IMR-90 (cell line): Measurements from ENCODE around the gene ZNF180. TPM values are rescaled to one million over a fixed set of nuclear protein-coding genes. Genes with fewer than 3 reads are reported as not detected.
"Not testable (repeated sequence)": the region's sequence is repeated elsewhere in the genome, so short reads cannot be mapped to it uniquely, and the experiment has no call there.

ENCODE experiments used
- ATAC-seq: fragments of 200-7000 bp; cut with Tn5 transposase; 2 replicates; pipeline ENCODE4 v1.9.1; 2020; ENCODE audit warnings: low read depth, mild to moderate bottlenecking, moderate library complexity
- BruUV-seq: library from RNA; stranded (reverse); fragments of 400-500 nt; replicated peaks from 2 replicates; lab custom pipeline; 2021; lab: Mats Ljungman, UMichigan
- CTCF ChIA-PET: fragments of 300-600 bp; formaldehyde crosslinking; extraction: SDS; loops from one replicate; lab custom pipeline; 2021; ENCODE audit warnings: antibody characterized with exemption; lab: Yijun Ruan, JAX
- POLR2A ChIA-PET: fragments of 300-600 bp; sonication (Branson Sonifier 250); formaldehyde crosslinking; loops from one replicate; lab custom pipeline; 2022; ENCODE audit warnings: antibody characterized with exemption; ENCODE audit not compliant: unreplicated experiment; lab: Charles Lee
- DNase-seq: peaks from one replicate; pipeline ENCODE4 v3.0.0; 2013
- H2AFZ ChIP-seq: replicated peaks from 2 replicates; pipeline ENCODE3; 2013; ENCODE audit warnings: low read length, mild to moderate bottlenecking; ENCODE audit not compliant: poor library complexity
- H2AK5ac ChIP-seq: 2 replicates; pipeline ENCODE4 v1.6.1; 2013; ENCODE audit warnings: low read depth, low read length, inconsistent platforms
- H2AK9ac ChIP-seq: replicated peaks from 2 replicates; pipeline ENCODE3; 2013; ENCODE audit warnings: mild to moderate bottlenecking, low read depth, low read length, moderate library complexity; ENCODE audit not compliant: poor library complexity
- H2BK120ac ChIP-seq: 2 replicates; pipeline ENCODE4 v1.6.1; 2013; ENCODE audit warnings: low read depth, low read length, inconsistent platforms
- H2BK15ac ChIP-seq: 3 replicates; pipeline ENCODE4 v1.6.1; 2013; ENCODE audit warnings: low read depth, low read length, inconsistent platforms
- H2BK20ac ChIP-seq: 2 replicates; pipeline ENCODE4 v1.6.1; 2013; ENCODE audit warnings: low read depth, mild to moderate bottlenecking, inconsistent platforms, low read length, moderate library complexity
- H2BK5ac ChIP-seq: 2 replicates; pipeline ENCODE4 v1.6.1; 2013; ENCODE audit warnings: mild to moderate bottlenecking, low read depth, low read length, inconsistent platforms; ENCODE audit not compliant: poor library complexity, severe bottlenecking
- H3K14ac ChIP-seq: replicated peaks from 2 replicates; pipeline ENCODE4 v1.6.1; 2013; ENCODE audit warnings: low read depth, low read length, inconsistent platforms
- H3K18ac ChIP-seq: 2 replicates; pipeline ENCODE4 v1.6.1; 2013; ENCODE audit warnings: low read depth, low read length, control low read depth
- H3K23ac ChIP-seq: 2 replicates; pipeline ENCODE4 v1.6.1; 2013; ENCODE audit warnings: low read depth, low read length, inconsistent platforms
- H3K27ac ChIP-seq: 2 replicates; pipeline ENCODE4 v1.5.1; 2013; ENCODE audit warnings: mild to moderate bottlenecking, control low read depth, low read length; ENCODE audit not compliant: insufficient read depth
- H3K27me3 ChIP-seq: 2 replicates; pipeline ENCODE4 v1.6.1; 2013; ENCODE audit warnings: low read length; ENCODE audit not compliant: control insufficient read depth, insufficient read depth
- H3K36me3 ChIP-seq: 2 replicates; pipeline ENCODE4 v1.6.1; 2013; ENCODE audit warnings: low read length, mixed read lengths; ENCODE audit not compliant: control insufficient read depth, insufficient read depth
- H3K4ac ChIP-seq: 2 replicates; pipeline ENCODE4 v1.6.1; 2013; ENCODE audit warnings: low read depth, low read length, inconsistent platforms
- H3K4me1 ChIP-seq: 2 replicates; pipeline ENCODE4 v1.6.1; 2013; ENCODE audit warnings: low read length, mixed read lengths; ENCODE audit not compliant: control insufficient read depth, insufficient read depth
- H3K4me2 ChIP-seq: 2 replicates; pipeline ENCODE4 v1.6.1; 2013; ENCODE audit warnings: low read depth, mild to moderate bottlenecking, control low read depth, low read length, moderate library complexity
- H3K4me3 ChIP-seq: 2 replicates; pipeline ENCODE4 v1.5.1; 2013; ENCODE audit warnings: low read depth, mild to moderate bottlenecking, control low read depth, low read length, moderate library complexity; ENCODE audit not compliant: insufficient read depth
- H3K56ac ChIP-seq: 2 replicates; pipeline ENCODE4 v1.6.1; 2013; ENCODE audit warnings: low read length, inconsistent platforms; ENCODE audit not compliant: insufficient read depth; ENCODE audit errors: extremely low read depth
- H3K79me1 ChIP-seq, 2 experiments: 2 replicates each; pipeline ENCODE4 v1.6.1; 2013; ENCODE audit warnings: low read length in 2 of 2, inconsistent platforms in 1 of 2, low read depth in 1 of 2
- H3K9ac ChIP-seq: 2 replicates; pipeline ENCODE4 v1.6.1; 2013; ENCODE audit warnings: low read depth, low read length, control low read depth
- H3K9me1 ChIP-seq: 2 replicates; pipeline ENCODE4 v1.6.1; 2013; ENCODE audit warnings: low read length, inconsistent platforms; ENCODE audit not compliant: insufficient read depth
- H3K9me3 ChIP-seq: 2 replicates; pipeline ENCODE4 v1.6.1; 2013; ENCODE audit warnings: low read length; ENCODE audit not compliant: control insufficient read depth, insufficient read depth
- H4K20me1 ChIP-seq: 2 replicates; pipeline ENCODE4 v1.6.1; 2013; ENCODE audit warnings: low read length, inconsistent platforms; ENCODE audit not compliant: insufficient read depth
- H4K5ac ChIP-seq: 2 replicates; pipeline ENCODE4 v1.6.1; 2013; ENCODE audit warnings: mild to moderate bottlenecking, low read depth, low read length, control low read depth
- H4K8ac ChIP-seq, 2 experiments: 2 replicates each; pipeline ENCODE4 v1.6.1; 2013; ENCODE audit warnings: low read depth in 2 of 2, low read length in 2 of 2, control low read depth in 1 of 2, inconsistent platforms in 1 of 2
- H4K91ac ChIP-seq: 2 replicates; pipeline ENCODE4 v1.6.1; 2013; ENCODE audit warnings: low read depth, low read length, inconsistent platforms; ENCODE audit not compliant: insufficient read depth
- WGBS, 2 experiments: methylation state at CpG; one replicate each; pipeline versions ENCODE4 v1.1.5 to v1.1.7; 2013; ENCODE audit warnings: missing lambda C conversion rate in 2 of 2; ENCODE audit not compliant: insufficient read length in 1 of 2; ENCODE audit errors: extremely low coverage in 2 of 2; 5-methylcytosine and 5-hydroxymethylcytosine counted together
- dilution Hi-C: fragments of 300-500 bp; cut with HindIII; formaldehyde crosslinking; loops from one replicate; pipeline ENCODE4 v1.14.3; 2018; ENCODE audit warnings: low sequenced_read_pairs; ENCODE audit not compliant: unreplicated experiment
- in situ Hi-C: fragments of 300-500 bp; cut with MboI; formaldehyde crosslinking; loops from 3 replicates; pipeline ENCODE4 v1.14.3; 2019; ENCODE audit warnings: low sequenced_read_pairs, inconsistent platforms, mixed read lengths
- intact Hi-C: fragments of 100-400 bp; cut with micrococcal nuclease; formaldehyde crosslinking; loops from 2 replicates; pipeline ENCODE4 v1.10.0; 2022
- polyA plus RNA-seq, 3 experiments: library from polyadenylated mRNA; depleted of rRNA; stranded (reverse); fragments of >200 nt; gene quantifications; 2 replicates each; pipeline ENCODE4 v1.2.3, GENCODE V29; 2012; ENCODE audit warnings: low replicate concordance in 1 of 3
- total RNA-seq: library from RNA; depleted of rRNA; stranded (reverse); fragments of >200 nt; gene quantifications from 2 replicates; pipeline ENCODE4 v1.2.3, GENCODE V29; 2012

The ZNF180 gene
- total and polyA plus RNA-seq, 2 of the 4 experiments (the other 2 are of a cell fraction): 2.8 to 26.3 TPM

GRCh38 chr19:44462600-44463286 is 37.6 kb downstream of the ZNF180 start:
- H3K4me2 ChIP-seq, in situ Hi-C loops, CTCF ChIA-PET, H3K56ac ChIP-seq, H4K91ac ChIP-seq, H3K14ac ChIP-seq, BruUV-seq, H3K27me3 ChIP-seq, H3K4ac ChIP-seq, H3K9ac ChIP-seq, H3K79me1 ChIP-seq, H3K4me1 ChIP-seq, intact Hi-C loops, H4K20me1 ChIP-seq, H2AK9ac ChIP-seq, H3K36me3 ChIP-seq, H3K27ac ChIP-seq, H3K23ac ChIP-seq, H3K4me3 ChIP-seq, H2BK5ac ChIP-seq, dilution Hi-C loops, H2AK5ac ChIP-seq, POLR2A ChIA-PET, H4K5ac ChIP-seq, H2BK120ac ChIP-seq, DNase-seq, H2BK15ac ChIP-seq, H3K18ac ChIP-seq, H4K8ac ChIP-seq, H2AFZ ChIP-seq, H2BK20ac ChIP-seq, H3K9me1 ChIP-seq, ATAC-seq: not testable (repeated sequence)
- no CpG with 5 or more reads among the region's 3 CpGs for WGBS, 2 experiments
- H3K9me3 ChIP-seq: peaks cover 18% of the 10 kb centered on the region

GRCh38 chr19:44456016-44456415 is 44.3 kb downstream of the ZNF180 start:
- in situ Hi-C loops, intact Hi-C loops, H3K4me3 ChIP-seq, H2BK20ac ChIP-seq, POLR2A ChIA-PET, CTCF ChIA-PET, H3K36me3 ChIP-seq, H3K27ac ChIP-seq, H3K4ac ChIP-seq, H3K4me1 ChIP-seq, H4K8ac ChIP-seq, H4K5ac ChIP-seq, ATAC-seq, H2BK15ac ChIP-seq, H3K79me1 ChIP-seq, BruUV-seq, dilution Hi-C loops, H3K23ac ChIP-seq, H2AFZ ChIP-seq, H2BK120ac ChIP-seq, H3K4me2 ChIP-seq, H4K91ac ChIP-seq, H2BK5ac ChIP-seq, H3K18ac ChIP-seq, H4K20me1 ChIP-seq, DNase-seq, H3K56ac ChIP-seq, H2AK5ac ChIP-seq, H2AK9ac ChIP-seq, H3K9me1 ChIP-seq, H3K27me3 ChIP-seq, H3K9ac ChIP-seq, H3K14ac ChIP-seq: not testable (repeated sequence)
- H3K9me3 ChIP-seq: peaks cover 25% of the 10 kb centered on the region; the same call in 1 of the 2 replicates
- no CpG with 5 or more reads among the region's 13 CpGs for WGBS, 2 experiments
